GM12892 (cell line): Measurements from ENCODE around the gene TSPAN15.

Source experiments
- POLR2A ChIP-seq: IDR thresholded peaks from 2 replicates; pipeline ENCODE4 v1.6.1; 2011; ENCODE audit warnings: low read depth, low read length, control low read depth
- POLR2AphosphoS5 ChIP-seq: IDR thresholded peaks from 2 replicates; pipeline ENCODE4 v1.6.1; 2011; ENCODE audit warnings: low read depth, low read length, control low read depth

DNA sequence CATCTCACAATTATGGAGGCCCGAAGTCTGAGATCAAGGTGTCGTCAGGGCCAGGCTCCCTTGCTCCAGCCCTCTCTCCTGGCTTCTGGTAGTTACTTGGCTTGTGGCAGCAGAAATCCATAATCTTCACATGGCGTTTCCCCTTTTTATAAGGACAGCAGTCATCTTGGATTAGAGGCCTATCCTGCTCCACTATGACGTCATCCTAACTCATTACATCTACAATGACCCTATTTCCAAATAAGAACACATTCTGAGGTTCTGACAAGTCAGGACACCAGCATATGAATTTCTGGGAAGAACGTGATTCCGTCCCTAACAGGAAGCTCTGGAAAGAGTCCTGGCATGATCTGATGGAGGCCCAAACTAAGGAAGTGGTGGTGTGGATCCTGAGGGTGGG lies 86.2 kb downstream of the TSPAN15 start:
- TF ChIP-seq POLR2A = no peak
- TF ChIP-seq POLR2AphosphoS5 = no peak
